ENCODE results near the gene GJD4.

DNA sequence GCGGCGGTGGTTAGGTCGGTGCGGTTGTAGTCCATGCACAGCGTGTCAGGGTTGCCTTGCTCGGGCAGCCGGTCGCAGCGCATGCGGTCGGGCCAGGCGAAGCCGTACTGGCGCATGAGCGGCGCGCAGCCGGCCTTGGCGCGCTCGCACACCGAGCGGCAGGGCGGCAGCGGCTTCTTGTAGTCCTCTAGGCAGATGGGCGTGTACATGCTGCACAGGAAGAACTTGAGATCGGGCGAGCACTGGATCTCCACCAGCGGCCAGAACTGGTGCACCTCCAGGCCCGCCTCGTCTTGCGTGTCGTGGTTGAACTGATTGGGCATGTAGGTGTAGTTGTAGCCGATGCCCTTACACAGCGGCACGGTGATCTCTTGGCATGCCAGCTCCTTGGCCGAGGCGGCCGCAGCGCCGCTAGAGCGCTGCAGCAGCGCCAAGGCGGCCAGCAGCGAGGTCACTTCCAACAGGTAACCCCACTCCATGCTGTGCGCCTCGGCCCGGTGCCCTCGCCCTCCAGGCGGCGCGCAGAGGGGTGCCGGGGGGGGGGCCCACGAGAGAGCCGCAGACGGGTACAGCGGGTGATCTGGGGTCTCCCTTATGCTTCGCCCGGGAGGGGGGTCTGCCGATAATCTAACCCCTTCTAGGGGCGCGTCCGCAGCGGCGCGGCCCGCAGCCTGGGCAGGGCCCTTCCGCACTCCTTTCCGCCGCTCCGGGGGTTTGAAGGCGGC is 36.0 kb downstream of the GJD4 start:
- TF ChIP-seq, protein P1, sequence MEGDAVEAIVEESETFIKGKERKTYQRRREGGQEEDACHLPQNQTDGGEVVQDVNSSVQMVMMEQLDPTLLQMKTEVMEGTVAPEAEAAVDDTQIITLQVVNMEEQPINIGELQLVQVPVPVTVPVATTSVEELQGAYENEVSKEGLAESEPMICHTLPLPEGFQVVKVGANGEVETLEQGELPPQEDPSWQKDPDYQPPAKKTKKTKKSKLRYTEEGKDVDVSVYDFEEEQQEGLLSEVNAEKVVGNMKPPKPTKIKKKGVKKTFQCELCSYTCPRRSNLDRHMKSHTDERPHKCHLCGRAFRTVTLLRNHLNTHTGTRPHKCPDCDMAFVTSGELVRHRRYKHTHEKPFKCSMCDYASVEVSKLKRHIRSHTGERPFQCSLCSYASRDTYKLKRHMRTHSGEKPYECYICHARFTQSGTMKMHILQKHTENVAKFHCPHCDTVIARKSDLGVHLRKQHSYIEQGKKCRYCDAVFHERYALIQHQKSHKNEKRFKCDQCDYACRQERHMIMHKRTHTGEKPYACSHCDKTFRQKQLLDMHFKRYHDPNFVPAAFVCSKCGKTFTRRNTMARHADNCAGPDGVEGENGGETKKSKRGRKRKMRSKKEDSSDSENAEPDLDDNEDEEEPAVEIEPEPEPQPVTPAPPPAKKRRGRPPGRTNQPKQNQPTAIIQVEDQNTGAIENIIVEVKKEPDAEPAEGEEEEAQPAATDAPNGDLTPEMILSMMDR (IDR thresholded peaks at IDR 0.05): no peak
- TF ChIP-seq POLR2A (IDR thresholded peaks at IDR 0.05): no peak

Measured in right lobe of liver (tissue), 4 donors.